Large intestine (tissue), 3 donors: ENCODE data around the gene NAA10. TPM values are rescaled to one million over a fixed set of nuclear protein-coding genes. Genes with fewer than 3 reads are reported as not detected.

Experiments used
- DNase-seq, 2 donors: peaks; one replicate each; pipeline versions ENCODE4 v3.0.0 to v3.0.0-alpha.2; 2013
- H3K27ac ChIP-seq: one replicate; pipeline ENCODE4 v1.5.1; 2013; ENCODE audit warnings: low read length
- H3K27me3 ChIP-seq: 2 replicates; pipeline ENCODE4 v1.6.1; 2013; ENCODE audit warnings: low read length; ENCODE audit not compliant: control insufficient read depth, insufficient read depth
- H3K36me3 ChIP-seq: 2 replicates; pipeline ENCODE4 v1.6.1; 2013; ENCODE audit warnings: low read length; ENCODE audit not compliant: control insufficient read depth, insufficient read depth
- H3K4me1 ChIP-seq: one replicate; pipeline ENCODE4 v1.6.1; 2013; ENCODE audit warnings: low read length; ENCODE audit not compliant: control insufficient read depth, insufficient read depth
- H3K4me3 ChIP-seq: one replicate; pipeline ENCODE4 v1.5.1; 2013; ENCODE audit warnings: low read length
- H3K9me3 ChIP-seq: one replicate; pipeline ENCODE4 v1.6.1; 2013; ENCODE audit warnings: mild to moderate bottlenecking, low read depth, low read length, moderate library complexity; ENCODE audit not compliant: control insufficient read depth
- WGBS: methylation state at CpG from one replicate; pipeline ENCODE4 v1.1.5; 2013; ENCODE audit warnings: low lambda C conversion rate; ENCODE audit not compliant: insufficient coverage; 5-methylcytosine and 5-hydroxymethylcytosine counted together
- polyA plus RNA-seq: library from polyadenylated mRNA; unstranded; fragments of 120-200 nt; gene quantifications from one replicate; pipeline ENCODE4 v1.2.1, GENCODE V29; 2013

NAA10 gene
- polyA plus RNA-seq, 1 donor: 73.6 TPM

- Histone ChIP-seq H3K27me3 (no peaks in the 10 kb centered on the region), H3K4me3 (peak overlapping the region; percentile 64), H3K27ac (peak overlapping the region; percentile 90), H3K9me3 (no peaks in the 10 kb centered on the region), H3K4me1 (peaks cover 34% of the 10 kb centered on the region), H3K36me3 (peaks cover 30% of the 10 kb centered on the region)
- no CpG with 5 or more reads among the region's 76 CpGs for WGBS
- peak; percentile 98 for DNase-seq
Measured at GRCh38 chrX:153927922-153928760, 6.7 kb downstream of the NAA10 start.

- Histone ChIP-seq H3K36me3 (peaks cover 27% of the 10 kb centered on the region), H3K9me3 (no peaks in the 10 kb centered on the region), H3K27ac (peak overlapping the region; percentile 90), H3K27me3 (no peaks in the 10 kb centered on the region), H3K4me1 (peaks cover 34% of the 10 kb centered on the region), H3K4me3 (peak overlapping the region; percentile 64)
- WGBS: no CpG with 5 or more reads among the region's 8 CpGs
- no peak for DNase-seq
Measured at GRCh38 chrX:153927672-153927921, 7.2 kb downstream of the NAA10 start.

GRCh38 chrX:153926858-153927671 is 7.8 kb downstream of the NAA10 start:
- peaks cover 34% of the 10 kb centered on the region for H3K4me1 ChIP-seq
- peaks cover 23% of the 10 kb centered on the region for H3K36me3 ChIP-seq
- no CpG with 5 or more reads among the region's 31 CpGs for WGBS
- peak overlapping the region; percentile 64 for H3K4me3 ChIP-seq
- H3K27me3 ChIP-seq: no peaks in the 10 kb centered on the region
- no peaks in the 10 kb centered on the region for H3K9me3 ChIP-seq
- H3K27ac ChIP-seq: peak overlapping the region; percentile 90
- peak; percentile 58 to 73 for DNase-seq

GRCh38 chrX:153926552-153926857 is 8.3 kb downstream of the NAA10 start:
- H3K4me3 ChIP-seq: peak overlapping the region; percentile 64
- H3K9me3 ChIP-seq: no peaks in the 10 kb centered on the region
- H3K27me3 ChIP-seq: no peaks in the 10 kb centered on the region
- peaks cover 38% of the 10 kb centered on the region for H3K4me1 ChIP-seq
- H3K36me3 ChIP-seq: peaks cover 18% of the 10 kb centered on the region
- WGBS: no CpG with 5 or more reads among the region's 4 CpGs
- H3K27ac ChIP-seq: peak overlapping the region; percentile 90
- no peak for DNase-seq

GRCh38 chrX:153925739-153926551 is 8.9 kb downstream of the NAA10 start, which contains the start of gene ARHGAP4:
Gene ARHGAP4 (minus strand): TSS chrX:153926264. CDS start chrX:153926202, 62 bp downstream.
- no CpG with 5 or more reads among the region's 59 CpGs for WGBS
- Histone ChIP-seq H3K27ac (peak within 1 kb of the TSS; percentile 90), H3K4me3 (peak within 1 kb of the TSS; percentile 64), H3K27me3 (no peaks in the 10 kb centered on the region), H3K4me1 (peaks cover 38% of the 10 kb centered on the region), H3K9me3 (no peaks in the 10 kb centered on the region), H3K36me3 (peaks cover 13% of the 10 kb centered on the region)
- DNase-seq: peak in 1 of 2 donors; percentile 40

- no peak for DNase-seq
- Histone ChIP-seq H3K9me3 (no peaks in the 10 kb centered on the region), H3K27me3 (no peaks in the 10 kb centered on the region), H3K4me1 (peaks cover 38% of the 10 kb centered on the region), H3K4me3 (peak overlapping the region; percentile 35), H3K36me3 (peaks cover 8% of the 10 kb centered on the region), H3K27ac (peak overlapping the region; percentile 38)
- WGBS: no CpG with 5 or more reads among the region's 4 CpGs
Measured at GRCh38 chrX:153925387-153925738, 9.5 kb downstream of the NAA10 start.

- Histone ChIP-seq H3K4me3 (no peak overlapping the region), H3K27ac (no peak overlapping the region), H3K27me3 (no peaks in the 10 kb centered on the region), H3K9me3 (no peaks in the 10 kb centered on the region), H3K36me3 (no peaks in the 10 kb centered on the region), H3K4me1 (peaks cover 36% of the 10 kb centered on the region)
- DNase-seq: peak in 1 of 2 donors; percentile 42
- no CpG with 5 or more reads among the region's 14 CpGs for WGBS
Measured at GRCh38 chrX:153924149-153924861, 10.5 kb downstream of the NAA10 start.

GRCh38 chrX:153922932-153923857 is 11.6 kb downstream of the NAA10 start:
- H3K4me1 ChIP-seq: peaks cover 29% of the 10 kb centered on the region
- no peaks in the 10 kb centered on the region for H3K9me3 ChIP-seq
- DNase-seq: no peak
- no peak overlapping the region for H3K27ac ChIP-seq
- H3K4me3 ChIP-seq: no peak overlapping the region
- no peaks in the 10 kb centered on the region for H3K36me3 ChIP-seq
- no peaks in the 10 kb centered on the region for H3K27me3 ChIP-seq
- no CpG with 5 or more reads among the region's 25 CpGs for WGBS
